Stimulated activated CD4-positive, alpha-beta T cell treated with anti-CD3 and anti-CD28 coated beads, Interleukin-4, amount 100 ng/mL, for 1 hour (primary cell): ENCODE data around the gene AK3.
A peak's percentile ranks its signal among the peaks of the same experiment; 100 is the strongest.
"Not testable (repeated sequence)": the region's sequence is repeated elsewhere in the genome, so short reads cannot be mapped to it uniquely, and the experiment has no call there.

Source experiments
- DNase-seq: peaks from one replicate; pipeline ENCODE4 v3.0.0-alpha.2; 2020

AK3 gene

GRCh38 chr9:4662989-4663792, 77.8 kb downstream of the AK3 start:
- no peak for DNase-seq

GRCh38 chr9:4662108-4662988, 78.7 kb downstream of the AK3 start, which contains the start of gene PLPP6:
PLPP6 (plus strand) TSS chr9:4662294; CDS start chr9:4662376, 82 bp downstream.
- DNase-seq, result peak; percentile 72

GRCh38 chr9:4661611-4662010, 79.4 kb downstream of the AK3 start:
- no peak for DNase-seq

DNA sequence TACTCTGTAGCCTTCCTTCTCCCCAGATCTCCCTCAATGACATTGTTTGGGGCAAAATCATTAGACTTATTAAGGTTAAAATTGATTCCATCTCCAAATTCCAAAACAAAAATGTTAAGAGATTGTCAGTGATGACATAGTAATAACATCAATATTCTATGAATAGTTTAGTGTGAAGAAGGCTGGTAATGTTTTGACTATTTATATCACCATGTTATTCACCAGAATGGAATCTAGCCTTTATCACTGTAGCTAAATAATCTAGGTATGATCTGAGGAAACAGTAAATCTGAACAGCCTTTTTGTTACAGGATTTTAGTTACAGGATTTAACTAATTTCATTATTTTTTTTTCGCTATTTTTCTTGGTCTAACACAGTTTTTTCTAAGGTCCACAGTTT, 79.8 kb downstream of the AK3 start:
- DNase-seq, result no peak

DNA sequence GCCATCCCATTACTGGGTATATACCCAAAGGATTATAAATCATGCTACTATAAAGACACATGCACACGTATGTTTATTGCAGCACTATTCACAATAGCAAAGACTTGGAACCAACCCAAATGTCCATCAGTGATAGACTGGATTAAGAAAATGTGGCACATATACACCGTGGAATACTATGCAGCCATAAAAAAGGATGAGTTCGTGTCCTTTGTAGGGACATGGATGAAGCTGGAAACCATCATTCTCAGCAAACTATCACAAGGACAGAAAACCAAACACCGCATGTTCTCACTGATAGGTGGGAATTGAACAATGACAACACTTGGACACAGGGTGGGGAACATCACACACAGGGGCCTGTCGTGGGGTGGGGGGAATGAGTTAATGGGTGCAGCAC, 80.3 kb downstream of the AK3 start:
- not testable (repeated sequence) for DNase-seq
